Measurements from ENCODE around the gene FBXL3.

DNA sequence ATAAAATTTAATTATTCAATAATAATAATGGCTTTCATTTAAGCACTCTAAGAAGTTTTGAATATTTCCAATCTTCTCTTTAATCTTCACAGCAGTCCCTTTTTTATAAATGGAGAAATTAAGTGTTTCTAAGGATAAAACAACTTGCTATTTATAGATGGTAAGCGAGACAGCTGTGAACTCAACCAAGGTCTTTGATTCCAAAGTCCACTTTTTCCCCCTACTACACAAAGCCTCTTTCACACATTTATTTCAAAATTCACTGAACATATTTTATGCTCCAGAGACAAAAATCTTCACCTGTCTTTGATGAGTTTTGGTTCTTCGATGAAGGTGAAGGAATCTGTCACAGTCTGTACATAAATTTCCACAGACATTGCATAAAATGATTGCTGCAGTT lies 34.4 kb upstream of the FBXL3 start:
- TF ChIP-seq, protein P1, sequence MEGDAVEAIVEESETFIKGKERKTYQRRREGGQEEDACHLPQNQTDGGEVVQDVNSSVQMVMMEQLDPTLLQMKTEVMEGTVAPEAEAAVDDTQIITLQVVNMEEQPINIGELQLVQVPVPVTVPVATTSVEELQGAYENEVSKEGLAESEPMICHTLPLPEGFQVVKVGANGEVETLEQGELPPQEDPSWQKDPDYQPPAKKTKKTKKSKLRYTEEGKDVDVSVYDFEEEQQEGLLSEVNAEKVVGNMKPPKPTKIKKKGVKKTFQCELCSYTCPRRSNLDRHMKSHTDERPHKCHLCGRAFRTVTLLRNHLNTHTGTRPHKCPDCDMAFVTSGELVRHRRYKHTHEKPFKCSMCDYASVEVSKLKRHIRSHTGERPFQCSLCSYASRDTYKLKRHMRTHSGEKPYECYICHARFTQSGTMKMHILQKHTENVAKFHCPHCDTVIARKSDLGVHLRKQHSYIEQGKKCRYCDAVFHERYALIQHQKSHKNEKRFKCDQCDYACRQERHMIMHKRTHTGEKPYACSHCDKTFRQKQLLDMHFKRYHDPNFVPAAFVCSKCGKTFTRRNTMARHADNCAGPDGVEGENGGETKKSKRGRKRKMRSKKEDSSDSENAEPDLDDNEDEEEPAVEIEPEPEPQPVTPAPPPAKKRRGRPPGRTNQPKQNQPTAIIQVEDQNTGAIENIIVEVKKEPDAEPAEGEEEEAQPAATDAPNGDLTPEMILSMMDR (optimal IDR thresholded peaks at IDR 0.05 in 1 of 3, IDR thresholded peaks at IDR 0.05 in 1 of 3, conservative IDR thresholded peaks at IDR 0.05 in 1 of 3; ENCODE audit: extremely low read depth in 1 of 3, insufficient read depth in 2 of 3, low read length in 3 of 3) = no peak
- no peak for TF ChIP-seq EZH2 (IDR thresholded peaks at IDR 0.05; ENCODE audit: low read length)
